Heart left ventricle (tissue), 13 donors: ENCODE data around the gene RINL.

ENCODE experiments used
- POLR2A ChIP-seq, 2 donors: fragments of 450-650 bp; IDR thresholded peaks; one replicate each; pipeline ENCODE4 v1.6.1; 2017; ENCODE audit warnings: antibody characterized with exemption in 2 of 2, mild to moderate bottlenecking in 2 of 2, moderate library complexity in 2 of 2
- TF ChIP-seq, protein P1 (sequence below), 12 donors: fragments of 200-600 bp; sonication (generic) in 4 of 12; IDR thresholded peaks; one replicate each; pipeline versions ENCODE4 v1.5.0 to v1.8.0; 2018 to 2022; ENCODE audit warnings: antibody characterized with exemption in 12 of 12, mild to moderate bottlenecking in 5 of 12
- donor health status: ischemic (EF 13 %, LVEDD 7.1; RV severe dilation, severe dysfunction).
- donor health status: DM: no; HTN: yes; CAD: no.
- donor health status: DM: no; HTN: no; CAD: no.
- donor health status: ischemic (EF 25% LVEDD 6.9; RV normal size, moderate dysfunction).
- donor health status: ischemic (EF 25% LVEDD 5.7; RV mildly dilated, moderate dysfunction).
- donor health status: ischemic (EF 35%, LVEDD 5.7; RV mildly dilated, moderate dysfunction).
- donor health status: nonischemic (EF 11% LVEDD 7.7; RV severe dilation, severe dysfunction).
- donor health status: DM: yes; HTN: yes; CAD: no.
- donor health status: PGD.
- donor health status: ischemic (EF 29% LVEDD 5.4; RV normal size, mild dysfunction).
- donor health status: nonischemic (EF 23%, LVEDD 6.1; RV moderate dilation, normal function).

DNA sequence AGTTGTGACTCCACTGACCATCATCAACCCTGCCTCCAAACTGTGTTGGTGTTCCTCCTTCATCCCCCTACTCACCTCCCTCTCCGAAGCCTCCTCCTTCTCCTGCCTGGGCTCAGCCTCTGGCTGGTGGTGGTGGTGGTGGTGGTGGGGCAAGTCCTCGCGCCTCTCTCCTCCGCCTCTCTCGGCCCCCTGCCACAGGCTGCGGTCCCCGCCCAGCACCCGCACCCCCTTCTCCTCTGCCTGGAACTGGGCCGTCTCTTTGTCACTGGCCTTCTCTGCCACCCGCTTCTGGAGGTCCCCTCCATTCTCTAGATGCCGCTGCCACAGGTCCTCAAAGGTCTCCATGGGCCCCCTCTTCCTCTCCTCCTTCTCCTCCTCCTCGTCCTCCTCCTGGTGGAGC is 32.4 kb upstream of the RINL start:
- TF ChIP-seq, protein P1, sequence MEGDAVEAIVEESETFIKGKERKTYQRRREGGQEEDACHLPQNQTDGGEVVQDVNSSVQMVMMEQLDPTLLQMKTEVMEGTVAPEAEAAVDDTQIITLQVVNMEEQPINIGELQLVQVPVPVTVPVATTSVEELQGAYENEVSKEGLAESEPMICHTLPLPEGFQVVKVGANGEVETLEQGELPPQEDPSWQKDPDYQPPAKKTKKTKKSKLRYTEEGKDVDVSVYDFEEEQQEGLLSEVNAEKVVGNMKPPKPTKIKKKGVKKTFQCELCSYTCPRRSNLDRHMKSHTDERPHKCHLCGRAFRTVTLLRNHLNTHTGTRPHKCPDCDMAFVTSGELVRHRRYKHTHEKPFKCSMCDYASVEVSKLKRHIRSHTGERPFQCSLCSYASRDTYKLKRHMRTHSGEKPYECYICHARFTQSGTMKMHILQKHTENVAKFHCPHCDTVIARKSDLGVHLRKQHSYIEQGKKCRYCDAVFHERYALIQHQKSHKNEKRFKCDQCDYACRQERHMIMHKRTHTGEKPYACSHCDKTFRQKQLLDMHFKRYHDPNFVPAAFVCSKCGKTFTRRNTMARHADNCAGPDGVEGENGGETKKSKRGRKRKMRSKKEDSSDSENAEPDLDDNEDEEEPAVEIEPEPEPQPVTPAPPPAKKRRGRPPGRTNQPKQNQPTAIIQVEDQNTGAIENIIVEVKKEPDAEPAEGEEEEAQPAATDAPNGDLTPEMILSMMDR (IDR thresholded peaks at IDR 0.05), result no peak
- TF ChIP-seq POLR2A (IDR thresholded peaks at IDR 0.05), result no peak
